Fibroblast of gingiva (primary cell): ENCODE results near the gene PARP15.
"Not testable (repeated sequence)": the region's sequence is repeated elsewhere in the genome, so short reads cannot be mapped to it uniquely, and the experiment has no call there.

Experiments
- DNase-seq: peaks from one replicate; pipeline ENCODE4 v3.0.0-alpha.2; 2011; ENCODE audit warnings: low read depth

Gene PARP15

DNA sequence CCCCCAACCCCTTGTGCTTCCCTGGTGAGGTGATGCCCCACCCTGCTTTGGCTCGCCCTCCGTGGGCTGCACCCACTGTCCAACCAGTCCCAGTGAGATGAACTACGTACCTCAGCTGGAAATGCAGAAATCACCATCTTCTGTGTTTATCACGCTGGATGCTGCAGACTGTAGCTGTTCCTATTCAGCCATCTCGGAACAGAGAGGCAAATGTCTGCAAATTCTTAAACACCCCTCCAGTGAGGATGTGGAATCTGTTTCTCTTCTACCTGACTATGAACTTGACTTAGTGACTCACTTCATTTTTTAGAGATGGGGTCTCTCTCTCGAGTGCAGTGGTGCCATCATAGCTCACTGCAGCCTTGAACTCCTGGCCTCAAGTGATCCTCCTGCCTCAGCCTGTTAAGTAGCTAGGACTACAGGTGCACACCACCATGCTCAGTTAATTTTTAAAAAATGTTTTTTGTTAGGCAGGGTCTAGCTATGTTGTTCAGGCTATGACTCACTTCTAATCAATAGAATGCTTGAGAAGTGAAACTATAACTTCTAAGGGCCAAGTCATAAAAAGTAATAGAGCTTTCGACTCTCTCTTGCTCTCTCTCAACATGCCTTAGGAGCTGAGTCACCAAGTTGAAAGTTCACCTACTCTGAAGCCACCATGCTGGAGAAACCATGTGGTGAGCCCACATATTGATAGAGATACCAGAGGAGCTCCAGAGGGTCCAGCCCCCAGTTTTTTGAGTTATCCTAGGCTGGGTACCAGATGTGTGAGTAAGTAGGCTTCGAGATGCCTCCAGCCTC, 91.7 kb downstream of the PARP15 start:
- DNase-seq: no peak

DNA sequence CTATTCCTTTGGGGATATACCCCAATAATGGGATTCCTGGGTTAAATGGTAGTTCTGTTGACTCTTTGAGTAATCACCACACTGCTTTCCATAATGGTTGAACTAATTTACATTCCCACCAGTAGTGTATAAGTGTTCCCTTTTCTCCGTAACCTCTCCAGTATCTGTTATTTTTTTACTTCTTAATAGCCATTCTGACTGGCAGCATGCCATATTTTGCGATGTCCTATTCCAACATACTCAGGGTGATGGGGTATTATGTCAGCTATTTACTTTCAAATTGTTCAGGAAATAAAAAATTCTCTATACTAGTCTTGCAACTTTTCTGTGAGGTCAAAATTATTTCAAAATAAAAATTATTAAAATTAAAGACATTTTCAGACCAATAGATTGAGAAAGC, 94.1 kb downstream of the PARP15 start:
- no peak for DNase-seq

DNA sequence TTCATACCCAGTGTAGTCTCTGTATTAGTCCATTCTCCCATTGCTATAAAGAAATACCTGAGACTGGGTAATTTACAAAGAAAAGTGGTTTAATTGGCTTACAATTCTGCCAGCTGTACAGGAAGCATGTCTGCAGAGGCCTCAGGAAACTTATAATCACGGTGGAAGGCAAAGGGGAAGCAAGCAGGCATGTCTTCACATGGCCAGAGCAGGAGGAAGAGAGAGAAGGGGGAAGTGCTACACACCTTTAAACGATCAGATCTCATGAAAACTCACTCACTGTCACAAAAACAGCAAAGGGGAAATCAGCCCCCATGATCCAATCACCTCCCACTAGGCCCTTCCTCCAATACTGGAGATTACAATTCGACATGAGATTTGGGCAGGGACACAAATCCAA, 96.9 kb downstream of the PARP15 start:
- DNase-seq: no peak

DNA sequence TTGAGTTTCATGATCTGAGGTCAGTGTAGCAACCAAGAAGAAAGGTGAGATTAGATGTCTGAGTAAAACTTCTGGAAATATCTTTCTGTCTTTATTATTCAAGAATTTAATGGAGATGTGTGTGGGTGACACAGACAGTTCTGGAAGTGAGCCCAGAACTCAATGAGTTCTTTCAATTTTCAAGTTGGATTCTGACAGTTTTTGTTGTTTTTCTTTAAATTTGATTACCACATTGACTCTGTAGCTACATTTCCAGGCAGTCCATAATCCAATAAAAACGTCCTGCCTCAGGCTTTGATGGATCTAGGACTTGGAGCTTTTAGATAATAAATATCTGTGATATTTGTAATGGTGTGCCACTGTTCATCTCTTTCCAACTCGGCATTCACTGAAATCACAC, 99.3 kb downstream of the PARP15 start:
- DNase-seq: no peak

DNA sequence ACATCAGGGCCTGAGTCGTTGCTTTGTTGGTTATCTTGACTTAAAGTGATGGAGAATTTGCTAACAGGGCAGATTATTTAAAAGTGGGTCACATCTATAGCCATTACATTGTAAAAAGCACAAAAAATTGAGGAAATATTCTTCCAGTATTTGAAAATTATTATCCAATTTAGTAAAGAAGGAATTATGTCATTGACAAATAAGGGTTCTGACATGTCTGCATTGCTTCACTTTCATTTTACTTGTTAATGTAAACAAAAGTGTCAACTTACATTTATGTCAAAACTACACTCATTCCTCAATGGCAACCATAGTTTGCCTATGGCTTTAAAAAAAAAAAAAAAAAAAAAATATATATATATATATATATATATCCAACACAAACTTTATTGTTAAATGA, 99.8 kb downstream of the PARP15 start:
- DNase-seq: no peak

DNA sequence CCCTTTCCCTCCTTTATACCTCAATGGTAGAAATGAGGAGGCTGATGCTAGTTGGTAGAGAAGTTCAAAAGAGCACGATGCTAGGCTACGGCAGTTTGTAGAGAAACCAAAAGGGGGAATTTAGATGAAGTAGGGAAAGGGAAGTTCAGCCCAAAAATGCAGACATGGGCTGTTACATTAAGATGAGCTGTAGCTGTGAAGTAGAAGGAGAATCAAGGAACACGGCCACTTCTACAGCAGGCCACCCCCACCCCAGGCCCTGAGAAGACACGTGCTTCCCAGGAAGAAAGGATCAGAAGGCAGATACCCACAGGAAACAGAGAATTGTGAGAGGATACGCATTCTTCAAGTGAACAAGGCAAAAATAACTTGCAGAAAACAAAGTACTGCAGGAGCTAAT, 101.1 kb downstream of the PARP15 start:
- no peak for DNase-seq

DNA sequence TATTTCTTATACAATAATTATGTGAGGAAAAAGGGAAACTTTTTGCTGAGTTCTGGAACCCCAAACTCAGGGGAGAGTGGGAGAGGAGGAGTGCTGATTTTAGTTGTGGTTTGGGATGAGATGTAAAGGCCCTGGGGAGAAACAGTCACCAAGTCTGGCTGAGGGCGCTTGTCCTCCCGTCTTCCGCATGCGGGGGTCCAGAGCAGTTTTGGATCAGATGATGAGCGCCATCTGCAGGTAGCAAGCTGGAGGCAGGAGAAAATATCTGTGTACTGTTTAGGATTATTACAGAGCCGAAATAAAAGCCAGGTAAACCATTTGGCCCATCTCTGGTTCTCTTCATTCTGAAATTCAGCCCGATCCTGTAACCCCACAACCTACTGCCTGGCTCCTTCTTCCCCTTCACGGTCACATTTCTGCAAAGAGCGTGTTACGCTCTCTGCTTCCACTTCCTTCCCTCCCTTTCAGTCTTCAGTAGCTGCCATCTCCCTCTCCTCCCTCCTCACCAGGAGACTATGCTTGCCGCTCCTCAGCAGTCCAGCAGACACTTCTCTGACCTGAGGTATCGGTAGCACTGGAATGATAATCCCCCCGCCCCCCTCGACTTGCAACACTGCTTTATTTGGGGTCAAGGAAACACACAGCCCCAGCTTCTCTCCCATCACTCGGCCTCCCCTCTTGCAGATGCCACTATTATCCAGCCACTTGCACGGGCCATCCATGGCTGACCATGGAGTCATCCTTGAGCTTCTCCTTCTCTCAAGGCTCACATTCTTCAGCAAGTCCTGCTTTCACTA, 101.8 kb downstream of the PARP15 start:
- peak; percentile 74 for DNase-seq

DNA sequence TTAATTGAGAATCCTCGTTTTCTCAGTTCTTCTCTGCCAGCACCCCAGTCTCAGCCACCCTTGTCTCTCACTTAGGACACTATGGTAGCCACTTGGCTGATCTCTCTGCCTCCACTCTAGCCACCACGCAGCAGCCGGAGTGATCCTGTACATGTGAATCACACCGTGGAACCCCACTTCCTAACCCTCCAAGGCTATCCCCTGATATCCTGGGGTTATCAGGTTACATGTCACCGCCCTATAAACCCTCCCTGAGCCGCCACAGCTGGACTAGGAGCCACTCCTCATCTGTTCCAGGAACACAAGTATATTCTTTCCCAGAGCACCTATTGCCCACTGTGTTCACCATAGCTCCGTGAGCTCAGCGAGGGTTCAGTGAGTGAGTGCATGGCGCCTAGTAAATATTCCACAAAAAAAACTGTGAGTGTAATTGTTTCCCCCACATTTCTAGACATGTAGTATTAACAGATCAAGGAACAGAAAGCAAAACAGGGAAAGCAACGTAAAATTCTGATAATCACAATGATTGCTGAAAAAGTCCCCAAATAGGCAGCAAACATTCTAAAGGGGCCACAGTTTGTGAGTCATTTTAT, 102.5 kb downstream of the PARP15 start:
- DNase-seq: no peak

DNA sequence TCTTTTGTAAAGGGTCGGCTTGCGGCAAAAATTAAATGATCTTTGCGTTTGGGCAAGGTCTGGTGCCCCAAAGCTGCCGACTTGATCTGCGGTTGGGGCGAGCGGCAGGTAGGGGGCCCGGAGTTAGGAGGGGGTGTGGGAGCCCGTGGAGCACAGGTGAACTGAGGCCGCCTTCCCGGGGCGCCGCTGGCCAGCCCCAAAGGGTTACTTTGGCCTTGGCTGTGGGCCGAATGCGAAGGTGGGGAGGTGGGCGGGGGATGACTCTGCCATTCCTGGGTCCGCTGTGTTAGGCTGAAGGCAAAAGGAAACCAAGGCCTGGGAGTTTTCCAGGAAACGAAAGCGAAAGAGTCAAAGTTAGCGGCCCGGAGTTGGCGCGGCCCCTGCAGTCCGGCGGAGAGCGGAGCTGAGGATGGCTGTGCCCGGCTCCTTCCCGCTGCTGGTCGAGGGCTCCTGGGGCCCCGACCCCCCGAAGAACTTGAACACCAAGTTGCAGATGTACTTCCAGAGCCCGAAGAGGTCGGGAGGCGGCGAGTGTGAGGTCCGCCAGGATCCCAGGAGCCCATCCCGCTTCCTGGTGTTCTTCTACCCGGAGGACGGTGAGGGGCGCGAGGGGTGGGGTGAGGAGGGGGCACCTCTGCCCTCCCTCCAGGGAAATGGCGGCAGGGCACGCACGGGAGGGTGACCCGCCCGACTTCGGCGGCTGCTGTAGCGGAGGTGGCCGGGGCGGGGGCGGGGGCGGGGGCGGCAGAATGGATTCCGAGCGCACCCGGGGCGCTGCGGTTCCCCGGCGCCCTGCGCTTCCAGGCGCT, 103.2 kb downstream of the PARP15 start, which contains the start of gene PARP14:
TSS of gene PARP14 (plus strand) at position 365 of the 809 bp plus-strand sequence. CDS start at position 410, 45 bp downstream.
- peak; percentile 63 for DNase-seq

DNA sequence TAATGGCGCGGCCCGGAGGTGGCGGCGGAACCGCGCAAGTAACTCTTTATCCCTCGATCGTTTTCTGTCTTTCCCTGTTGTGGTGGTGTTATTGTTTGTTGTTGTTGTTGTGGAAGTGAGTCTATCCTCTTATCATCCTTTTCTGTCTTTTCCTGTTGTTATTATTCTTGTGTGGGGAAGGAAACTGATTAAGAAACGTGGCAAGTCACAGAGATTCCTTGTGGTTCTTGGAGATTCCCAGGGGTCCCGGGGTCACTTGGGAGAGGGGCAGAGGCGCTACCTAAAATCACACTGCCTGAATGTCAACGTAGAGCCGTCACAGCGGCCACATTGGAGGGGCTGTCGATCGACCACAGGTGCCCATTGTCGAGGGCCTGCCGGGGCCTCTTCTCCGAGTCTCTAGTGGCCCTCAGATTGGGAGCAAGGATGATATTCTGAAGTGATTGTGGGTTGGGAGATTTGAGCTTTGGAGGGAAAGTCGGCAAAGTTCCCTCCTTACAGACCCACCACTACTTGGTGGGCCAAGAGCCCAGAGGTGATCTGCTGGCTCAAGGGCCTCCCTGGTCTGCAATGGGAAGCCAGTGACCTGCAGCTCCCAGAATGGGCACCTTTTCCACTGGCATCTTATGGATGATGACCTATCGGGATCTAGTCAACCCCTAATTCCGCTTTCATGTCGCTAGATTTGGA, 104.0 kb downstream of the PARP15 start:
- peak; percentile 4 for DNase-seq

DNA sequence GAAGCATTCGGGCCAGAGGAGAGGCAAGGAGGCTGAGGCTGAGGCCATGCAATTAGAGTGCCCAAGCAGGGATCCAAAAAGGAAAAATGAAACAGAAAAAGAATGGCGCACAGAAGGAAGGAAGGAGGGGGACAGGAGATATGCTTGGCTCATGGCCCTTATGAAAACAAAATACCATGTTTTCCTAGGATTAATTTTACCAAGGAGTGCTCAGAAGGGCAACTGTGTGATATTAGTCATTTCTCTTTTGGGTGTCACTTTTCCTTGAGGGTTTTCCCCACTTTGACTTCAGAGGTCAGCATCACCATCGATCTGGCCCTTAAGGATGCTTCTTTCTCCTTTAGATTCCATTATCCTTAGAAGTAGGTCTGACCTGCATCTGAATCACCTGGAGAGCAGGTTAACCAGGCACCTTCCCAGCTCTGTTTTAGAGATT, 104.5 kb downstream of the PARP15 start:
- DNase-seq: no peak

DNA sequence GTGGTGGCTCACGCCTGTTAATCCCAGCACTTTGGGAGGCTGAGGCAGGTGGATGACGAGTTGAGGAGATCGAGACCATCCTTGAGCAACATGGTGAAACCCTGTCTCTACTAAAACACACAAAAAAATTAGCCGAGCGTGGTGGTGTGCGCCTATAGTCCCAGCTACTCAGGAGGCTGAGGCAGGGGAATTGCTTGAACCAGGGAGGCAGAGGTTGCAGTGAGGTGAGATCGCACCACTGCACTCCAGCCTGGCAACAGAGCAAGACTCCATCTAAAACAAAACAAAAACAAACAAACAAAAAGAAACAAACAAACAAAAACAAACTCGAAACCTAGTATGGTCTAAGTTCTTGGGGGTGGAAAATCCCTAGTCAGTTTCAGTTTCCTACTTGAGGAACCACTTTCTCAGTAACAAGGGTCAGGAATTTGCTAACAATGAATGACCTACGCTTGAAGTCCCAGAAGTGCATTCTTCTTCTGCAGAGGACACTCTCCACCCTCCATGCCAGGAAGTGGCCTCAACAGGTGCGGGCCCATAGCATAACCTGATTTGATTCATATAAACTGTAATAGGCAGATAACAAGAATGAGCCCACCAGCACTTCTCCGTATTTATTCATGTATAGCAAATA, 105.4 kb downstream of the PARP15 start:
- DNase-seq: not testable (repeated sequence)

DNA sequence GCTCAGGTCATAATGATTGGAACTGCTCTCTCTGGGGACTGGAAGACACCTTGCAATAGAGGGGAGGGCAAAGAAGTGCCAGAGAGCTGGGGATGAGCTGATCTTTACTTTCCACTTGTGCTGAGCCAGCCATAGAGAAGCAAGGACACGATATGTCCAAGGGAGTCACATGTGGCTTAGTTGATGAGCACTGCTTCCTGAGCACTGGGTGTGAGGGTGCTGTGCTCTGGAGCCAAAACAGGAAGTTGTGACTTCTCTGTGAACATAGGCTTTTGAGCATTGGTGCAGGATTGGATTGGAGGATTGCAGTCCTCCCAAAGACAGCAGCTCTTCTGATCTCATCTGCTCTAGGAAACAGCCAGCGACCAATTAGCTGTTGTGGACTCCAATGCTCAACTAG, 109.8 kb downstream of the PARP15 start:
- DNase-seq: no peak
